PFSK-1 (cell line): ENCODE results near the gene BMP5.

Source experiments
- FOXP2 ChIP-seq: optimal IDR thresholded peaks from 2 replicates; pipeline ENCODE3; 2011; ENCODE audit warnings: borderline replicate concordance, control low read depth, inconsistent platforms; ENCODE audit not compliant: insufficient read depth; ENCODE audit errors: extremely low read length, extremely low read depth
- POLR2AphosphoS5 ChIP-seq: IDR thresholded peaks from 2 replicates; pipeline ENCODE4 v1.6.1; 2012; ENCODE audit warnings: low read depth, mild to moderate bottlenecking, control low read depth, low read length, moderate library complexity
- SIN3A ChIP-seq: IDR thresholded peaks from 2 replicates; pipeline ENCODE4 v1.6.1; 2012; ENCODE audit warnings: mild to moderate bottlenecking, low read length, moderate library complexity, borderline replicate concordance; ENCODE audit not compliant: insufficient read depth
- TAF1 ChIP-seq: IDR thresholded peaks from 2 replicates; pipeline ENCODE4 v1.6.1; 2012; ENCODE audit warnings: low read length, control low read depth, borderline replicate concordance; ENCODE audit not compliant: insufficient read depth
- TF ChIP-seq, protein P1 (sequence below), 2 experiments: IDR thresholded peaks; 2 replicates each; pipeline versions ENCODE4 v1.6.1 to v1.8.0; 2011 to 2012; ENCODE audit warnings: low read depth in 2 of 2, low read length in 2 of 2, control low read depth in 1 of 2, inconsistent platforms in 1 of 2, mild to moderate bottlenecking in 1 of 2, moderate library complexity in 1 of 2; ENCODE audit not compliant: insufficient read depth in 1 of 2

GRCh38 chr6:55748880-55749279 is 126.5 kb downstream of the BMP5 start:
- TF ChIP-seq TAF1: no peak
- no peak for TF ChIP-seq POLR2AphosphoS5
- TF ChIP-seq SIN3A: no peak
- TF ChIP-seq, protein P1, sequence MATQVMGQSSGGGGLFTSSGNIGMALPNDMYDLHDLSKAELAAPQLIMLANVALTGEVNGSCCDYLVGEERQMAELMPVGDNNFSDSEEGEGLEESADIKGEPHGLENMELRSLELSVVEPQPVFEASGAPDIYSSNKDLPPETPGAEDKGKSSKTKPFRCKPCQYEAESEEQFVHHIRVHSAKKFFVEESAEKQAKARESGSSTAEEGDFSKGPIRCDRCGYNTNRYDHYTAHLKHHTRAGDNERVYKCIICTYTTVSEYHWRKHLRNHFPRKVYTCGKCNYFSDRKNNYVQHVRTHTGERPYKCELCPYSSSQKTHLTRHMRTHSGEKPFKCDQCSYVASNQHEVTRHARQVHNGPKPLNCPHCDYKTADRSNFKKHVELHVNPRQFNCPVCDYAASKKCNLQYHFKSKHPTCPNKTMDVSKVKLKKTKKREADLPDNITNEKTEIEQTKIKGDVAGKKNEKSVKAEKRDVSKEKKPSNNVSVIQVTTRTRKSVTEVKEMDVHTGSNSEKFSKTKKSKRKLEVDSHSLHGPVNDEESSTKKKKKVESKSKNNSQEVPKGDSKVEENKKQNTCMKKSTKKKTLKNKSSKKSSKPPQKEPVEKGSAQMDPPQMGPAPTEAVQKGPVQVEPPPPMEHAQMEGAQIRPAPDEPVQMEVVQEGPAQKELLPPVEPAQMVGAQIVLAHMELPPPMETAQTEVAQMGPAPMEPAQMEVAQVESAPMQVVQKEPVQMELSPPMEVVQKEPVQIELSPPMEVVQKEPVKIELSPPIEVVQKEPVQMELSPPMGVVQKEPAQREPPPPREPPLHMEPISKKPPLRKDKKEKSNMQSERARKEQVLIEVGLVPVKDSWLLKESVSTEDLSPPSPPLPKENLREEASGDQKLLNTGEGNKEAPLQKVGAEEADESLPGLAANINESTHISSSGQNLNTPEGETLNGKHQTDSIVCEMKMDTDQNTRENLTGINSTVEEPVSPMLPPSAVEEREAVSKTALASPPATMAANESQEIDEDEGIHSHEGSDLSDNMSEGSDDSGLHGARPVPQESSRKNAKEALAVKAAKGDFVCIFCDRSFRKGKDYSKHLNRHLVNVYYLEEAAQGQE (IDR thresholded peaks at IDR 0.05; ENCODE audit: insufficient read depth in 1 of 2, low read depth in 2 of 2, low read length in 2 of 2): no peak
- TF ChIP-seq FOXP2: no peak
